HCT116 (cell line): Measurements from ENCODE around the gene DR1. TPM values are rescaled to one million over a fixed set of nuclear protein-coding genes. Genes with fewer than 3 reads are reported as not detected.

Source experiments
- ATAC-seq: fragments of 200-7000 bp; cut with Tn5 transposase; 2 replicates; pipeline ENCODE4 v1.9.1; 2020; ENCODE audit warnings: mild to moderate bottlenecking, moderate library complexity
- BruUV-seq: library from RNA; stranded (reverse); fragments of 400-500 nt; replicated peaks from 2 replicates; lab custom pipeline; 2021; lab: Mats Ljungman, UMichigan
- CTCF ChIA-PET: fragments of 300-600 bp; sonication (Branson Sonifier 250); formaldehyde crosslinking; loops from one replicate; lab custom pipeline; 2021; ENCODE audit warnings: antibody characterized with exemption; lab: Charles Lee
- POLR2A ChIA-PET: fragments of 300-600, 350-600 bp; sonication (Branson Sonifier 250); formaldehyde crosslinking; loops from one replicate; lab custom pipeline; 2021; ENCODE audit warnings: antibody characterized with exemption; lab: Charles Lee
- RAD21 ChIA-PET, 2 experiments: fragments of 300-600 bp; sonication (Branson Sonifier 250); formaldehyde crosslinking; loops; one replicate each; lab custom pipeline; 2023; ENCODE audit warnings: low total read pairs in 2 of 2; ENCODE audit not compliant: uncharacterized antibody in 2 of 2, unreplicated experiment in 2 of 2, low non-redundant PET in 1 of 2; lab: Charles Lee
- DNase-seq: peaks from one replicate; pipeline ENCODE4 v3.0.0-alpha.2; 2010; ENCODE audit warnings: low read depth, low spot score
- H2AFZ ChIP-seq: fragments of 200-600 bp; shearing (Covaris generic), sonication (generic); 2 replicates; pipeline ENCODE4 v1.6.1; 2017; ENCODE audit warnings: low read depth, mixed run types, mixed read lengths, antibody characterized with exemption, low read length; ENCODE audit not compliant: poor library complexity, severe bottlenecking
- H3K27ac ChIP-seq: 2 replicates; pipeline ENCODE4 v1.5.1; 2012; ENCODE audit warnings: low read depth, low read length
- H3K27me3 ChIP-seq: fragments of 200-600 bp; sonication (generic); 2 replicates; pipeline ENCODE4 v1.6.1; 2016; ENCODE audit warnings: mixed run types, low read length, mixed read lengths; ENCODE audit not compliant: insufficient read depth
- H3K36me3 ChIP-seq, 2 experiments: fragments of 200-500 bp in 1 of 2; fragments of 200-600 bp in 1 of 2; sonication (Bioruptor generic) in 1 of 2; sonication (generic) in 1 of 2; 2 replicates each; pipeline versions ENCODE4 v1.5.1 to v1.6.1; 2014 to 2016; ENCODE audit warnings: low read length in 2 of 2, inconsistent platforms in 1 of 2, mixed read lengths in 1 of 2, mixed run types in 1 of 2; ENCODE audit not compliant: insufficient read depth in 2 of 2, control insufficient read depth in 1 of 2
- H3K4me1 ChIP-seq, 2 experiments: fragments of 200-600 bp in 1 of 2; sonication (generic) in 1 of 2; 2 replicates each; pipeline versions ENCODE4 v1.5.1 to v1.6.1; 2012 to 2017; ENCODE audit warnings: low read length in 2 of 2, inconsistent platforms in 1 of 2, mild to moderate bottlenecking in 1 of 2, mixed read lengths in 1 of 2, mixed run types in 1 of 2, moderate library complexity in 1 of 2; ENCODE audit not compliant: insufficient read depth in 2 of 2, control insufficient read depth in 1 of 2
- H3K4me2 ChIP-seq: fragments of 200-600 bp; sonication (generic); 2 replicates; pipeline ENCODE4 v1.6.1; 2017; ENCODE audit warnings: mixed run types, low read length, mixed read lengths
- H3K4me3 ChIP-seq, 2 experiments: fragments of 200-600 bp in 1 of 2; sonication (generic) in 1 of 2; replicated peaks in 1 of 2; 2 replicates each; pipeline ENCODE4 v1.5.1; 2011 to 2016; ENCODE audit warnings: low read length in 2 of 2, control low read depth in 1 of 2, low read depth in 1 of 2, mild to moderate bottlenecking in 1 of 2, mixed read lengths in 1 of 2, mixed run types in 1 of 2
- H3K79me2 ChIP-seq: fragments of 200-600 bp; sonication (generic); 2 replicates; pipeline ENCODE4 v1.6.1; 2017; ENCODE audit warnings: mild to moderate bottlenecking, mixed run types, low read length, moderate library complexity, mixed read lengths; ENCODE audit not compliant: insufficient read depth
- H3K9ac ChIP-seq: fragments of 200-600 bp; sonication (generic); 2 replicates; pipeline ENCODE4 v1.6.1; 2016; ENCODE audit warnings: low read length, mixed read lengths
- H3K9me2 ChIP-seq: fragments of 200-600 bp; sonication (generic), shearing (Covaris generic); 2 replicates; pipeline ENCODE4 v1.6.1; 2017; ENCODE audit warnings: mixed run types, mild to moderate bottlenecking, moderate library complexity; ENCODE audit not compliant: insufficient read depth
- H3K9me3 ChIP-seq, 2 experiments: fragments of 200-500 bp in 1 of 2; fragments of 200-600 bp in 1 of 2; sonication (Bioruptor generic) in 1 of 2; sonication (generic) in 1 of 2; 2 replicates each; pipeline ENCODE4 v1.6.1; 2014 to 2017; ENCODE audit warnings: low read length in 2 of 2, mixed read lengths in 2 of 2, inconsistent platforms in 1 of 2, low read depth in 1 of 2, mild to moderate bottlenecking in 1 of 2, mixed run types in 1 of 2, moderate library complexity in 1 of 2; ENCODE audit not compliant: control insufficient read depth in 1 of 2, insufficient read depth in 1 of 2
- H4K20me1 ChIP-seq: fragments of 200-600 bp; sonication (generic), shearing (Covaris generic); 2 replicates; pipeline ENCODE4 v1.6.1; 2017; ENCODE audit warnings: mixed run types, mild to moderate bottlenecking, moderate library complexity; ENCODE audit not compliant: insufficient read depth
- CBX3 ChIP-seq: IDR thresholded peaks from 2 replicates; pipeline ENCODE4 v1.6.1; 2012; ENCODE audit warnings: low read depth
- CEBPB ChIP-seq: IDR thresholded peaks from 2 replicates; pipeline ENCODE4 v1.6.1; 2012; ENCODE audit warnings: low read depth
- EGR1 ChIP-seq: IDR thresholded peaks from 2 replicates; pipeline ENCODE4 v1.6.1; 2012; ENCODE audit warnings: low read depth
- ELF1 ChIP-seq: IDR thresholded peaks from 2 replicates; pipeline ENCODE4 v1.6.1; 2012; ENCODE audit warnings: low read depth, borderline replicate concordance
- EZH2 ChIP-seq: fragments of 200-600 bp; sonication (generic); IDR thresholded peaks from 2 replicates; pipeline ENCODE4 v1.6.1; 2017; ENCODE audit warnings: antibody characterized with exemption, mixed run types
- EZH2phosphoT487 ChIP-seq: fragments of 200-600 bp; IDR thresholded peaks from 2 replicates; pipeline ENCODE4 v1.6.1; 2018; ENCODE audit warnings: antibody characterized with exemption, borderline replicate concordance
- FOSL1 ChIP-seq: IDR thresholded peaks from 2 replicates; pipeline ENCODE4 v1.6.1; 2012; ENCODE audit warnings: low read depth
- JUND ChIP-seq: IDR thresholded peaks from 2 replicates; pipeline ENCODE4 v1.6.1; 2012
- MAX ChIP-seq: IDR thresholded peaks from 2 replicates; pipeline ENCODE4 v1.6.1; 2012
- POLR2A ChIP-seq: IDR thresholded peaks from 2 replicates; pipeline ENCODE4 v1.7.0; 2011; ENCODE audit warnings: borderline replicate concordance; ENCODE audit not compliant: insufficient read depth, insufficient read length; ENCODE audit errors: extremely low read depth
- POLR2AphosphoS5 ChIP-seq: IDR thresholded peaks from 2 replicates; pipeline ENCODE4 v1.6.1; 2011; ENCODE audit warnings: mild to moderate bottlenecking, low read depth, low read length, moderate library complexity
- RAD21 ChIP-seq: IDR thresholded peaks from 2 replicates; pipeline ENCODE4 v1.6.1; 2012; ENCODE audit warnings: low read depth, mild to moderate bottlenecking
- SIN3A ChIP-seq: IDR thresholded peaks from 2 replicates; pipeline ENCODE4 v1.6.1; 2012; ENCODE audit warnings: low read depth
- SRF ChIP-seq: IDR thresholded peaks from 2 replicates; pipeline ENCODE4 v1.6.1; 2012; ENCODE audit warnings: low read depth
- TCF7L2 ChIP-seq: IDR thresholded peaks from 2 replicates; pipeline ENCODE4 v1.7.0; 2011; ENCODE audit warnings: borderline replicate concordance, inconsistent platforms; ENCODE audit not compliant: insufficient read depth, insufficient read length; ENCODE audit errors: extremely low read depth
- ZBTB33 ChIP-seq: IDR thresholded peaks from 2 replicates; pipeline ENCODE4 v1.6.1; 2011; ENCODE audit warnings: mild to moderate bottlenecking, low read length, moderate library complexity; ENCODE audit not compliant: insufficient replicate concordance; ENCODE audit errors: extremely low read depth
- intact Hi-C: fragments of 100-400 bp; cut with micrococcal nuclease; formaldehyde crosslinking; loops from 2 replicates; pipeline ENCODE4 v1.10.0; 2022
- total RNA-seq: library from RNA; stranded (reverse); gene quantifications from one replicate; pipeline ENCODE4 v1.2.1, GENCODE V29; 2021; ENCODE audit not compliant: unreplicated experiment
- TF ChIP-seq, protein P1 (sequence below): IDR thresholded peaks from 2 replicates; pipeline ENCODE4 v1.6.1; 2012
- TF ChIP-seq, protein P2 (sequence below), 3 experiments: fragments of 200-600 bp in 1 of 3; sonication (generic) in 1 of 3; IDR thresholded peaks in 2 of 3; conservative IDR thresholded peaks in 1 of 3; 2 replicates each; pipeline ENCODE4 v1.5.1; 2012 to 2017; ENCODE audit warnings: low read depth in 2 of 3, low read length in 2 of 3, antibody characterized with exemption in 1 of 3, borderline replicate concordance in 1 of 3, control low read depth in 1 of 3, mild to moderate bottlenecking in 1 of 3, mixed read lengths in 1 of 3, mixed run types in 1 of 3, moderate library complexity in 1 of 3; ENCODE audit not compliant: insufficient read depth in 1 of 3

The DR1 gene
- total RNA-seq, 1 experiment from 2014 or later, result 73.8 TPM

GRCh38 chr1:93358293-93358692 is 12.6 kb downstream of the DR1 start (continued):
- TF ChIP-seq FOSL1, result no peak
- no peak for TF ChIP-seq MAX
- no peak for TF ChIP-seq EZH2phosphoT487
- no peak for TF ChIP-seq RAD21
- TF ChIP-seq, all 23 proteins: peak for 0

- H3K9me2 ChIP-seq, result no peaks in the 10 kb centered on the region
- H2AFZ ChIP-seq, result no peak overlapping the region
- ATAC-seq (no peak), DNase-seq (no peak)
- peaks cover 17 to 41% of the 10 kb centered on the region in 2 experiments; a peak in 3 of 4 replicates for H3K36me3 ChIP-seq
- no TSS peak for BruUV-seq
- intact Hi-C loops, result no loop called here
- H3K4me1 ChIP-seq, result no peaks in the 10 kb centered on the region
- H3K79me2 ChIP-seq, result peaks cover 95% of the 10 kb centered on the region
- no peak overlapping the region for H3K9ac ChIP-seq
- H3K4me2 ChIP-seq, result no peak overlapping the region
- ChIA-PET POLR2A (no interaction called here), RAD21 (no interaction called here), CTCF (no interaction called here)
- TF ChIP-seq SRF, result no peak
- TF ChIP-seq EGR1, result no peak
- TF ChIP-seq CBX3, result no peak
- no peak for TF ChIP-seq CEBPB
- TF ChIP-seq POLR2AphosphoS5, result no peak
- no peak for TF ChIP-seq POLR2A
- TF ChIP-seq, protein P1, sequence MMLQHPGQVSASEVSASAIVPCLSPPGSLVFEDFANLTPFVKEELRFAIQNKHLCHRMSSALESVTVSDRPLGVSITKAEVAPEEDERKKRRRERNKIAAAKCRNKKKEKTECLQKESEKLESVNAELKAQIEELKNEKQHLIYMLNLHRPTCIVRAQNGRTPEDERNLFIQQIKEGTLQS, result no peak
- TF ChIP-seq MAX, result no peak
- TF ChIP-seq SIN3A, result no peak
- no peak for TF ChIP-seq ZBTB33
- no peak for TF ChIP-seq JUND
- no peak for TF ChIP-seq ELF1
- TF ChIP-seq EZH2, result no peak
- no peak for TF ChIP-seq RAD21
- no peak for TF ChIP-seq FOSL1
- no peak for TF ChIP-seq TCF7L2
- TF ChIP-seq, protein P2, sequence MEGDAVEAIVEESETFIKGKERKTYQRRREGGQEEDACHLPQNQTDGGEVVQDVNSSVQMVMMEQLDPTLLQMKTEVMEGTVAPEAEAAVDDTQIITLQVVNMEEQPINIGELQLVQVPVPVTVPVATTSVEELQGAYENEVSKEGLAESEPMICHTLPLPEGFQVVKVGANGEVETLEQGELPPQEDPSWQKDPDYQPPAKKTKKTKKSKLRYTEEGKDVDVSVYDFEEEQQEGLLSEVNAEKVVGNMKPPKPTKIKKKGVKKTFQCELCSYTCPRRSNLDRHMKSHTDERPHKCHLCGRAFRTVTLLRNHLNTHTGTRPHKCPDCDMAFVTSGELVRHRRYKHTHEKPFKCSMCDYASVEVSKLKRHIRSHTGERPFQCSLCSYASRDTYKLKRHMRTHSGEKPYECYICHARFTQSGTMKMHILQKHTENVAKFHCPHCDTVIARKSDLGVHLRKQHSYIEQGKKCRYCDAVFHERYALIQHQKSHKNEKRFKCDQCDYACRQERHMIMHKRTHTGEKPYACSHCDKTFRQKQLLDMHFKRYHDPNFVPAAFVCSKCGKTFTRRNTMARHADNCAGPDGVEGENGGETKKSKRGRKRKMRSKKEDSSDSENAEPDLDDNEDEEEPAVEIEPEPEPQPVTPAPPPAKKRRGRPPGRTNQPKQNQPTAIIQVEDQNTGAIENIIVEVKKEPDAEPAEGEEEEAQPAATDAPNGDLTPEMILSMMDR (IDR thresholded peaks at IDR 0.05 in 2 of 3, conservative IDR thresholded peaks at IDR 0.05 in 1 of 3; ENCODE audit: borderline replicate concordance in 1 of 3, insufficient read depth in 1 of 3, low read depth in 2 of 3, low read length in 2 of 3), result no peak
- TF ChIP-seq EZH2phosphoT487, result no peak
- H4K20me1 ChIP-seq, result peaks cover 16% of the 10 kb centered on the region; the same call in 1 of the 2 replicates
- H3K27me3 ChIP-seq, result no peaks in the 10 kb centered on the region
- H3K9me3 ChIP-seq, result no peaks in the 10 kb centered on the region
- H3K27ac ChIP-seq, result no peak overlapping the region
- H3K4me3 ChIP-seq, result no peak overlapping the region
These were observed 14.4 kb downstream of the DR1 start for GRCh38 chr1:93360111-93360510.
